HG02943 (cell line): ENCODE data around the gene RMC1.
A peak's percentile ranks its signal among the peaks of the same experiment; 100 is the strongest.
"Not testable (repeated sequence)": the region's sequence is repeated elsewhere in the genome, so short reads cannot be mapped to it uniquely, and the experiment has no call there.

Experiments
- ATAC-seq: cut with Tn5 transposase; IDR thresholded peaks from one replicate; pipeline ENCODE4 v1.9.1; 2021; ENCODE audit warnings: mild to moderate bottlenecking, low read depth, moderate library complexity; ENCODE audit not compliant: unreplicated experiment

RMC1 gene

GRCh38 chr18:23503038-23503962 lies at the start of gene RMC1:
Gene RMC1 (plus strand): TSS chr18:23503511. CDS start chr18:23503619, 108 bp downstream.
- ATAC-seq, result peak; percentile 68

- ATAC-seq, result peak; percentile 0
These were observed 49.6 kb upstream of the RMC1 start for GRCh38 chr18:23453680-23454058.

- ATAC-seq, result no peak
These were observed 46.5 kb upstream of the RMC1 start for GRCh38 chr18:23456835-23457234.

GRCh38 chr18:23458830-23459529 lies 44.3 kb upstream of the RMC1 start:
- no peak for ATAC-seq

GRCh38 chr18:23459530-23459921 lies 43.8 kb upstream of the RMC1 start:
- ATAC-seq, result no peak

- no peak for ATAC-seq
These were observed 42.7 kb upstream of the RMC1 start for GRCh38 chr18:23460285-23461273.

- no peak for ATAC-seq
These were observed 40.4 kb upstream of the RMC1 start for GRCh38 chr18:23462876-23463275.

- no peak for ATAC-seq
These were observed 34.4 kb upstream of the RMC1 start for GRCh38 chr18:23468753-23469459.

GRCh38 chr18:23470620-23471387 lies 32.5 kb upstream of the RMC1 start:
- no peak for ATAC-seq

GRCh38 chr18:23471486-23471885 lies 31.8 kb upstream of the RMC1 start:
- ATAC-seq, result no peak

GRCh38 chr18:23479829-23480505 lies 23.3 kb upstream of the RMC1 start:
- no peak for ATAC-seq

GRCh38 chr18:23484561-23485182 lies 18.6 kb upstream of the RMC1 start:
- ATAC-seq, result no peak

GRCh38 chr18:23485386-23485785 lies 17.9 kb upstream of the RMC1 start:
- no peak for ATAC-seq

GRCh38 chr18:23487738-23488570 lies 15.4 kb upstream of the RMC1 start:
- ATAC-seq, result peak; percentile 63

GRCh38 chr18:23489586-23489985 lies 13.7 kb upstream of the RMC1 start:
- ATAC-seq, result not testable (repeated sequence)

GRCh38 chr18:23493654-23494053 lies 9.7 kb upstream of the RMC1 start:
- ATAC-seq, result no peak

- ATAC-seq, result no peak
These were observed 8.3 kb upstream of the RMC1 start for GRCh38 chr18:23494992-23495391.
